Astrocyte (in vitro differentiated cells and primary cell): ENCODE results near the gene ADNP. TPM values are rescaled to one million over a fixed set of nuclear protein-coding genes. Genes with fewer than 3 reads are reported as not detected.

ENCODE experiments used
- DNase-seq: peaks from one replicate; pipeline ENCODE4 v3.0.0-alpha.2; 2010; ENCODE audit warnings: low read depth
- FAIRE-seq: peaks from 2 replicates; lab custom pipeline; 2011; peaks lifted over from hg19 to GRCh38; lab: Jason Lieb, UNC
- H2AFZ ChIP-seq: 2 replicates; pipeline ENCODE4 v1.6.0; 2012; ENCODE audit warnings: low read depth, low read length, inconsistent platforms
- H3K27ac ChIP-seq: 2 replicates; pipeline ENCODE4 v1.5.1; 2011; ENCODE audit warnings: low read depth, low read length, inconsistent platforms
- H3K27me3 ChIP-seq: 2 replicates; pipeline ENCODE4 v1.6.0; 2011; ENCODE audit warnings: low read length, inconsistent platforms; ENCODE audit not compliant: insufficient read depth
- H3K36me3 ChIP-seq: 2 replicates; pipeline ENCODE4 v1.5.1; 2011; ENCODE audit warnings: low read length, inconsistent platforms; ENCODE audit not compliant: insufficient read depth
- H3K4me1 ChIP-seq: 2 replicates; pipeline ENCODE4 v1.5.1; 2011; ENCODE audit warnings: low read length, inconsistent platforms; ENCODE audit not compliant: insufficient read depth
- H3K4me2 ChIP-seq: 2 replicates; pipeline ENCODE4 v1.6.0; 2012; ENCODE audit warnings: low read length, inconsistent platforms
- H3K4me3 ChIP-seq: 2 replicates; pipeline ENCODE4 v1.5.1; 2011; ENCODE audit warnings: low read depth, mild to moderate bottlenecking, low read length, inconsistent platforms; ENCODE audit not compliant: insufficient read depth
- H3K79me2 ChIP-seq: 2 replicates; pipeline ENCODE4 v1.6.0; 2012; ENCODE audit warnings: mild to moderate bottlenecking, low read length, inconsistent platforms; ENCODE audit not compliant: insufficient read depth
- H3K9ac ChIP-seq: 2 replicates; pipeline ENCODE4 v1.6.0; 2012; ENCODE audit warnings: mild to moderate bottlenecking, low read length, inconsistent platforms
- H3K9me3 ChIP-seq: 2 replicates; pipeline ENCODE4 v1.5.1; 2012; ENCODE audit warnings: low read depth, mild to moderate bottlenecking, low read length, inconsistent platforms; ENCODE audit not compliant: insufficient read depth
- H4K20me1 ChIP-seq: 2 replicates; pipeline ENCODE4 v1.6.0; 2012; ENCODE audit warnings: low read length, inconsistent platforms; ENCODE audit not compliant: insufficient read depth
- H3K27ac Mint-ChIP-seq: one replicate; pipeline ENCODE4 v1.8.0; 2021; ENCODE audit warnings: mild to moderate bottlenecking, mixed read lengths; ENCODE audit not compliant: unreplicated experiment
- H3K27me3 Mint-ChIP-seq: one replicate; pipeline ENCODE4 v1.8.0; 2021; ENCODE audit warnings: low read depth, mixed read lengths; ENCODE audit not compliant: unreplicated experiment
- H3K36me3 Mint-ChIP-seq: one replicate; pipeline ENCODE4 v1.8.0; 2021; ENCODE audit warnings: low read depth, mixed read lengths; ENCODE audit not compliant: unreplicated experiment
- H3K4me1 Mint-ChIP-seq: one replicate; pipeline ENCODE4 v1.8.0; 2021; ENCODE audit warnings: low read depth, mixed read lengths; ENCODE audit not compliant: unreplicated experiment
- H3K4me3 Mint-ChIP-seq: one replicate; pipeline ENCODE4 v1.8.0; 2021; ENCODE audit warnings: mild to moderate bottlenecking, moderate library complexity, mixed read lengths; ENCODE audit not compliant: unreplicated experiment
- H3K9me3 Mint-ChIP-seq: one replicate; pipeline ENCODE4 v1.8.0; 2021; ENCODE audit warnings: mild to moderate bottlenecking, mixed read lengths; ENCODE audit not compliant: unreplicated experiment
- CTCF ChIP-seq: IDR thresholded peaks from 2 replicates; pipeline ENCODE4 v1.5.1; 2011; ENCODE audit warnings: low read depth, mild to moderate bottlenecking, inconsistent platforms, low read length, moderate library complexity; ENCODE audit not compliant: insufficient read depth
- EZH2 ChIP-seq: IDR thresholded peaks from 2 replicates; pipeline ENCODE4 v1.6.1; 2012; ENCODE audit warnings: mild to moderate bottlenecking, low read length, inconsistent platforms; ENCODE audit not compliant: insufficient read depth
- total RNA-seq: library from RNA; stranded (reverse); gene quantifications from 2 replicates; pipeline ENCODE4 v1.2.1, GENCODE V29; 2021

Gene ADNP
- total RNA-seq, 1 donor from 2014 or later: 72.1 TPM

- Histone ChIP-seq H3K79me2 (peaks cover 100% of the 10 kb centered on the region), H3K27me3 (no peaks in the 10 kb centered on the region), H3K4me1 (peaks cover 31% of the 10 kb centered on the region), H3K4me3 (no peak overlapping the region), H3K27ac (no peak overlapping the region), H3K36me3 (no peaks in the 10 kb centered on the region), H4K20me1 (peaks cover 99% of the 10 kb centered on the region), H3K4me2 (peak overlapping the region; percentile 20), H3K9me3 (no peaks in the 10 kb centered on the region), H3K9ac (no peak overlapping the region), H2AFZ (no peak overlapping the region)
- Mint-ChIP-seq H3K4me1 (peaks cover 49% of the 10 kb centered on the region), H3K36me3 (peaks cover 5% of the 10 kb centered on the region), H3K27me3 (no peaks in the 10 kb centered on the region), H3K4me3 (no peak overlapping the region), H3K27ac (no peak overlapping the region), H3K9me3 (no peaks in the 10 kb centered on the region)
- FAIRE-seq (no peak), DNase-seq (peak; percentile 55)
- TF ChIP-seq EZH2: no peak
- TF ChIP-seq CTCF: no peak
These were observed 20.2 kb downstream of the ADNP start for GRCh38 chr20:50911030-50911429.

- Histone ChIP-seq H3K9ac (no peak overlapping the region), H3K9me3 (no peaks in the 10 kb centered on the region), H3K4me1 (peaks cover 19% of the 10 kb centered on the region), H4K20me1 (peaks cover 99% of the 10 kb centered on the region), H3K36me3 (no peaks in the 10 kb centered on the region), H3K79me2 (peaks cover 100% of the 10 kb centered on the region), H2AFZ (no peak overlapping the region), H3K27me3 (no peaks in the 10 kb centered on the region), H3K4me3 (no peak overlapping the region), H3K27ac (no peak overlapping the region), H3K4me2 (no peak overlapping the region)
- FAIRE-seq: no peak
- Mint-ChIP-seq H3K4me3 (no peak overlapping the region), H3K27me3 (no peaks in the 10 kb centered on the region), H3K27ac (no peak overlapping the region), H3K9me3 (no peaks in the 10 kb centered on the region), H3K4me1 (peaks cover 38% of the 10 kb centered on the region), H3K36me3 (peaks cover 5% of the 10 kb centered on the region)
- no peak for DNase-seq
- TF ChIP-seq CTCF: no peak
- no peak for TF ChIP-seq EZH2
These were observed 21.8 kb downstream of the ADNP start for GRCh38 chr20:50909413-50909812.

- H3K36me3 ChIP-seq: peaks cover 33% of the 10 kb centered on the region
These were observed 27.1 kb downstream of the ADNP start for GRCh38 chr20:50904067-50904570.

More at GRCh38 chr20:50904067-50904570, 27.1 kb downstream of the ADNP start:
- no peak for FAIRE-seq
- no peak for DNase-seq
- H2AFZ ChIP-seq: no peak overlapping the region
- H3K79me2 ChIP-seq: peaks cover 100% of the 10 kb centered on the region
- no peak overlapping the region for H3K4me2 ChIP-seq
- peaks cover 4% of the 10 kb centered on the region for H3K4me1 Mint-ChIP-seq
- no peak overlapping the region for H3K9ac ChIP-seq
- H3K27ac ChIP-seq: no peak overlapping the region
- H3K27ac Mint-ChIP-seq: no peak overlapping the region
- no peaks in the 10 kb centered on the region for H3K4me1 ChIP-seq
- no peak overlapping the region for H3K4me3 ChIP-seq
- peaks cover 6% of the 10 kb centered on the region for H3K36me3 Mint-ChIP-seq
- H3K9me3 Mint-ChIP-seq: no peaks in the 10 kb centered on the region
- no peaks in the 10 kb centered on the region for H3K9me3 ChIP-seq
- no peaks in the 10 kb centered on the region for H3K27me3 Mint-ChIP-seq
- H3K4me3 Mint-ChIP-seq: no peak overlapping the region
- no peaks in the 10 kb centered on the region for H3K27me3 ChIP-seq
- peaks cover 91% of the 10 kb centered on the region for H4K20me1 ChIP-seq
- TF ChIP-seq CTCF: no peak
- TF ChIP-seq EZH2: no peak
